AG20443 (cell line): ENCODE results near the gene TARS2.

ENCODE experiments used
- DNase-seq: peaks from one replicate; pipeline ENCODE4 v3.0.0; 2012; ENCODE audit warnings: low spot score, mixed read lengths

Gene TARS2

GRCh38 chr1:150555198-150555970, 68.2 kb downstream of the TARS2 start:
- DNase-seq: no peak

GRCh38 chr1:150555971-150556865, 69.0 kb downstream of the TARS2 start:
- DNase-seq: no peak

- no peak for DNase-seq
Measured at GRCh38 chr1:150557065-150557600, 69.9 kb downstream of the TARS2 start.
